Stimulated activated CD8-positive, alpha-beta memory T cell treated with anti-CD3 and anti-CD28 coated beads, Interleukin-7, amount 100 ng/mL, for 48 hours (primary cell): ENCODE data around the gene SLC15A3.
"Not testable (repeated sequence)": the region's sequence is repeated elsewhere in the genome, so short reads cannot be mapped to it uniquely, and the experiment has no call there.

Source experiments
- DNase-seq, 2 donors: peaks; one replicate each; pipeline ENCODE4 v3.0.0-alpha.2; 2020; ENCODE audit warnings: low read depth in 1 of 2; ENCODE audit errors: extremely low read depth in 1 of 2

SLC15A3 gene

GRCh38 chr11:60977836-60978235, 25.9 kb upstream of the SLC15A3 start:
- DNase-seq, result no peak

DNA sequence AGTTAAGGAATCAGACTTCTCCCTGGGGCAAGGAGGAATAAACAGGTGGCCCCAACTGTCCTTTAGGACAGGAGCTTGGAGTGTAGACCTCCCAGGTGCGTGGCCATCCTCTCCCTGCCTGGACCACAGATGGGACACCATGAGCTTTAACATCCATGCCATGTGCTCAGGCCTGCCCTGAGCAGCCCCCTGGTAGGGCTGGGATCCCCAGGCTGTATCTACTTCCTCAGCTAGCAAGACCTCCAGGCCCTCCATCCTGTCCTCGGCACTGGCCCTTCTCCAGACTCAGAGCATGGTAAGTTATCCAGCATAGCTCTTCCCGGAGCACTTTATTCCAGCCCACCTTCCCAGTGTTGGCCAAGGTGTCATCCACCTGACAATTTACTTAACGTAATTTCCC, 25.2 kb upstream of the SLC15A3 start:
- DNase-seq, result no peak

- no peak for DNase-seq
These were observed 22.8 kb upstream of the SLC15A3 start for GRCh38 chr11:60974726-60975125.

- not testable (repeated sequence) for DNase-seq
These were observed 22.3 kb upstream of the SLC15A3 start for GRCh38 chr11:60974316-60974715.

- DNase-seq, result no peak
These were observed 21.7 kb upstream of the SLC15A3 start for GRCh38 chr11:60973699-60974098.

DNA sequence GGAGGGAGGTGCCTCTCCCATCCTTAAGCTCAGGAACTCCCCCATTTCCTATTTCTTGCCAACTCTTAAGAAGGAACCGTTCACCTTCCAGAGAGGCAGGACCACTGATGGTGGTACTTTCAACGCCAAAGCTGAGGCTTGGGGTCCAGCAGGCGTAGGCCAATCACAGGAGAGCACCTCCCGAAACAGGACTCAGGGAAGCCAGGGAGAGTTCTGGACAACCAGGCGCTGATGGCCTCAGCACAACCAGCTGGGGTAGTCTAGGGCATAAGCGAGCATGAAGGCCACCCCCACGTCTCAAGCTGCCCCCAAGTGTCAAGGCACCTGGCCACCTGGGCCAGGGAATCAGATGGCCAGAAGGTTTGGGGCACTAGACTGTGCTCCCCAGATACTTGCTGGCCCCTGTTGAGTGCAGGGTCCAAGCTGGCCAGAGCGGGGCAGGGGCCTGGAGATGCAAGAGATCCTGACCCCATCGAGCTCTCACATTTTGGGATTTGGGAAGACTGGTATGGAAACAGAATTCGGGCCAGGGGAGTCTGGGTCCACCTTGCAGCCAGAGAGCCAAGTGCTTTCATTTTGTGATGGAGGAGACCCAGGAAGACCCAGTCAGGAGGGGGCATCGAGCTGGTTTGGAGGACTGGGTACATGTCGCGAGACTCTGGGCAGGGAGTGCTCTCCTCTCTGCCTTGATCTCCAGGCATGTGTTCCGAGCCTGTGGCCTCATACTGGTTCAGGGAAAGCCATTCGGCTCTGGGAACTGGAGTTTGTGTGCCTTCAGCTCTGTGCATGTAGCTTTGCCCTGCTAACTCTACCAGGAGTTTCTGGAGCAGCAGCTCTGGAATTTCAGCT, 20.4 kb upstream of the SLC15A3 start:
- no peak for DNase-seq

- DNase-seq, result peak in 1 of 2 donors; percentile 68
These were observed 19.5 kb upstream of the SLC15A3 start, which contains the start of gene CD6 for GRCh38 chr11:60971520-60971919. CD6 (plus strand) TSS chr11:60971680; CDS start chr11:60971866, 186 bp downstream.

GRCh38 chr11:60970890-60971289, 18.9 kb upstream of the SLC15A3 start:
- DNase-seq, result no peak

GRCh38 chr11:60970369-60970774, 18.4 kb upstream of the SLC15A3 start:
- DNase-seq, result peak in 1 of 2 donors; percentile 69

- DNase-seq, result no peak
These were observed 16.2 kb upstream of the SLC15A3 start for GRCh38 chr11:60968223-60968622.

DNA sequence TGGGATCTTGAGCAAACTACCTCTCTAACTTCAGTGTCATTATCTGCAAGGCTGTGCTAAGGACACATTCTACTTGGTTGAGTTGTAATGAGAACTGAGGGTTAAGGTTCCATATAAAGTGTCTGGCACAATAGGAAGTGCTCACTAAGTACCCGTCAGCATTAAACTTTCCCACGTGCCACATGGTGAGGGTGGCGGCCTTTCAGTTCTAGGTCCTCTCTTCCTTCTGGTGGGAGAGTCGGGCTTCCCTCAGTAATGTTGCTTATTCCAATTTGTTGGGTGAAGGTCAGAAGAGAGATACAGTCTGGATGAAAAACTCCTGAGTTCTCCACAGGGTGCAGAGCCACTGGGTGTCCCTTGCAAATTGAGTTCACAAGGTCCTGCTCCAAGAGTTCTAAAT, 14.9 kb upstream of the SLC15A3 start:
- no peak for DNase-seq

- DNase-seq, result no peak
These were observed 12.8 kb upstream of the SLC15A3 start for GRCh38 chr11:60964801-60965200.

GRCh38 chr11:60960405-60960804, 8.4 kb upstream of the SLC15A3 start:
- DNase-seq, result no peak

DNA sequence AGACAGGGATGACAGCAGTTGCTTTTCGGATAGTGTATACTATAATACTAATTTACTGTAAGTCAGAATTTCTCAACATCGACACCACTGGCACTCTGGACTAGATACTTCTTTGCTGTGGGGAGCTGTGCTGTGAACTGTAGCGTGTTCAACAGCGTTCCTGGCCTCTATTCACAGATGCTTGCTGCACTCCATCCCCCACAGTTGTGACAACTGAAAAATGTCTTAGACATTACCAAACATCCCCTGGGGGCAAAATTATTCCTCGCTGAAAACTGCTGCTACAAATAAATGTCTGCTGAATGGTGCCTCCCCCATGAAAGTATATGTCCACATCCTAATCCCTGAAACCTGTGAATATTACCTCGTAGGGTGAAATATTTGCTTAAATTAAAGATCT, 7.5 kb upstream of the SLC15A3 start:
- DNase-seq, result no peak

DNA sequence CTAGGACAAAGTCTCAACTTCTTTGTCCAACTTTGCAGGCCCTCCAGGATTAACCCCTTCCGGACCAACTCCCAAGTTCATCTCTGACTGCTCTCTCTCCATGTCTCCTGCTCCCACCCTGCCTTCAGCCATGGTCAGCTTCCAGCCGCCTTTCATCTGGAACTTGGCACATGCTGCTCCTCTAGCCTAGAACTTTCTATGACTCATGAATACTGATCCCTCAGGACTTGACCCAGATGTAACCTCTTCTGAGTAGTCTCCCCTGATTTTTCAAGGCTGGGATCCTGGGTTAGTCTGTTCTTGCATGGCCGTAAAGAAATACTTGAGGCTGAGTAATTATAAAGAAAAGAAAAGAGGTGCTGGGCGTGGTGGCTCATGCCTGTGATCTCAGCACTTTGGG, 5.2 kb upstream of the SLC15A3 start:
- no peak for DNase-seq

DNA sequence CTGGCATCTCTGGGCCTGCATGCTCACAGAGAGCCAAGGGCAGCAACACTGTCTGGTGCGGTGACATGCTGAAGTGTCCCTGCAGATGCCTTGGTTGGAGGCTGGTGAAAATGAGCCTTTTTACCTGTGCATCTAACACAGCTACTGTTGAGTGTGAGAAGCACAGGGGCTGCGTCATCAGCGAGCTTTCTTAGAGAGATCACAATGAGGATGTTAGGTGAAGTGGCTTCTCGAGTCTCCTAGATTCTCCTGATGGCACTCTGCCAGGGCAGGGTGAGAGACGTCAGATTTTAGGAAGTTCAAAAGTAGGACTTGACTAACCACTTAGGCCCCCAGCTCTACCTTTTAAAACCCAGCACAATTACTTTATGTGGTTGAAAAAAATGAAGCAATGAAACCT, 3.6 kb upstream of the SLC15A3 start:
- DNase-seq, result no peak

DNA sequence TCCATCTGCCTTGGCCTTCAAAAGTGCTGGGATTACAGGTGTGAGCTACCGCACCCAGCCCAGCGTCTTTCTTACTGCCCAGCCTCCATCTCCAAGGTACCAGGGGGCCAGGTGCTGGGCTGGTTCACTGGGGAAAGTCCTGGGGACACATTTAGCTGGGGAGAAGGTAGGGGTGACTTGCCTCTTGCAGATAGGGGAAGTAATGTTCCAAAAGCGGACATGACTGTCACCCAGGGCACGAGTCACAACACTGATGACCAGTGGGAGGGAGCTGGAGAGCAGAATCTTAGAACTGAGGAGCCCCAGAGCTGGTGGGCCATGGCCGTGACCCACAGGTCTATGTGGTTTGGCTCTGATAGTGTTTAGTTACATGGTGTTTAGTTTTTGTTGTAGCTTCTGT, 2.4 kb upstream of the SLC15A3 start:
- no peak for DNase-seq

DNA sequence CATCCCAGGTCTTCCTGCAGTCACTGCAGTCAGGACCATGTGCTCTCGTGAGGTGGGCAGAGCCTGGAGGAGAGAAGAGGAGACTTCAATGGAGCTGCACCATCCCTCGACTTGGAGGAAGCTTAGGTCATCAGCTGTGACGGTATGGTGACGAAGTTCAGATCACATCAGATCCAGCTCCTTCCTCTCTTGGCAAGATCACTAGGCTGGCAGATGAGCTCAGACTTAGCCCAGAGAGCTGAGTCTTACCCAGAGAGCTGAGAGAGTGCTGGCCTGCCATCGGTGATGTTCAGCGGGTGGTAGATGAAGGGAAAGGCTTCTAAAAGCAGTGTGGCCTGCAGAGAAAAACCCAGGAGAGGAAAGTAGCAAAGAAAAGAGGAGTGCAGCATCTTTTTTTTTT, 1.8 kb upstream of the SLC15A3 start:
- DNase-seq, result no peak

DNA sequence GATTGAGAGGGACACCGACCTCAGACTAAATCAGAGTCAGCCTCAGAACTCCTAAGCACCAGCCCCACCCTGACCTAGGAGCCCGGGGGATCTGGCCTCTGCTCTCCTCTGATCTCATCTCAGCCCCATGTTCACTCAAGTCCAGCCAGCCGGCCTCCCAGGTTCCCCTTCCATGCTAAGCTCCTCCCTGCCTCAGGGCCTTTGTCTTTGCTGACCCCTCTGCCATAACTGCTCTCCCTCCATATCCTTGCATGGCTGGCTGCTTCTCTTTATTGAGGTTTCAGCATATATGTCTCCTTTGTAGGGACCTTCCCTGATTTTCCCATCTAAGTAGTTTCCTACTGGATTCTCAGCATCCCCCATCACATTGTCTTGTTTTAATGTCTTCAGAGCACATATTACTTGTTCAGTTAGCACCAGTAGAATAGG, 780 bp upstream of the SLC15A3 start:
- DNase-seq, result no peak

DNA sequence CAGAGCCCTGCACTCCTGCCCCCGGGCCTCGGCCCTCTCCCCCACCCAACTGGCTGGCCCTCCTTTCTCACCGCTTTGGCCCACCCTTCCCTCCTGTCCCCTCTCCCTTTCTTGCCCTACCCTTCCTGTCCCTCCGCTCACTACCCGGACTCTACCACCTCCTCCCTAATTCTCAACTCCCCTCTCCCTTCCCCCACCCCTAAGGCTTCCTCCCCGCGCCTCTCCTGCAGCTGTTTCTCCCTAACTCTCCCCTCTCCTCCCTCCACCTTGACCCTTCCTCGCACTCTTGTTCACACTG, 421 bp downstream of the SLC15A3 start:
- DNase-seq, result no peak

DNA sequence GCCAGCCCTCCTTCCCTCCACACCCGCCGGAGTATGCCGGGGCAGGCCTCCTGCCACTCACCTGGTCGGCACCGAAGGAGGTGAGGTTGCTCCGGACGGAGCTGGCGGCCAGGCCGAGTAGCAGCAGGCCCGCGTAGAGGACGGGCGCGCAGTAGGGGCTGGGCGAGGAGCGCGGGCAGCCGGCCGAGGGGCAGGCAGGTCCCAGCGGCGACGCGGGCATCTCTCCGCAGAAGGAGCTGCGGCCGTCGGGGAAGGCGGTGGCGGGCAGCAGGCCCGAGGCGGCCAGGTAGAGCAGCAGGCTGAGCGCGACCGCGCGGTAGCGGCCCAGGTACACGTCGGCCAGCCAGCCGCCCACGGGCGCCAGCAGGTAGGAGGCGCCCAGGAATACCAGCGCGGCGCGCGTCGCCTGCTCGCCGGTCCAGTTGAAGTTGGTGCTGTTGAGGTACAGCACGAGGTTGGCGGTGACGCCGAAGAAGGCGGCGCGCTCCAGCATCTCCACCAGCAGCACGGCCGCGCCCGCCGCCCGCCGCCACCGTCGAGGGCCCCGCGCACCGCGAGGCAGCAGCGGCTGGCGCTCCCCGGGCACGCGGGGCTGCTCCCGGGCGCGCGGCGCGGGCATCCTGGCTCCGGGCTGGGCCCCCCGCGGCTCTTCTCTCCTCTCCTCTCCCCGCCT, 907 bp downstream of the SLC15A3 start:
- no peak for DNase-seq

DNA sequence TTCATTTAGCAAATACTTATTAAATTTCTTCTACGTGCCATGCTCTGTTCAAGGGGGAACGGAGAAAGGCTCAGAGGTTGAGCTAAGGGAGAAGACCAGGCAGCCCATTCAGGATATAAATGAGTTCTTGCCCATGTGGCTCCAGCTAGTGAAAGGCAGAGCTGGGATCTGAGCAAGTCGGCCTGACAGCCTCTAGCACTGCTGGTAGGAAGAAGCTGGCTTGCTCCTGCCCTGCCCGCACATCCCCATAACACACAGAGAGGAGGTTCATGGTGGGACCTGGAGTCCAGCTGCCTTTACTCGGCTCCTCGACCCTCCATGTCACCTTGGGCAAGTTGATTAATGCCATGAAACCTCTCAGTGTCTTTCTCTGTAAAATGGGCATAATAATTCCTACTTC, 2.0 kb downstream of the SLC15A3 start:
- DNase-seq, result no peak
